Ureter (tissue), 1 donor: ENCODE measurements around the gene METRNL. TPM values are rescaled to one million over a fixed set of nuclear protein-coding genes. Genes with fewer than 3 reads are reported as not detected.

Source experiments
- DNase-seq: peaks from one replicate; pipeline ENCODE4 v3.0.0-alpha.2; 2020; ENCODE audit warnings: low spot score
- total RNA-seq: library from RNA; stranded (reverse); gene quantifications from one replicate; pipeline ENCODE4 v1.2.4, GENCODE V29; 2023
- donor health status: DM: yes; HTN: yes; CAD: no.

Gene METRNL
- total RNA-seq, 1 donor from 2014 or later, result 74.4 TPM

- DNase-seq, result no peak
These were observed 1.1 kb downstream of the METRNL start for GRCh38 chr17:83080579-83080857.

GRCh38 chr17:83080858-83081683 is 1.7 kb downstream of the METRNL start:
- no peak for DNase-seq

GRCh38 chr17:83081684-83082201 is 2.3 kb downstream of the METRNL start:
- DNase-seq, result no peak

- DNase-seq, result no peak
These were observed 3.0 kb downstream of the METRNL start for GRCh38 chr17:83082424-83082823.

DNA sequence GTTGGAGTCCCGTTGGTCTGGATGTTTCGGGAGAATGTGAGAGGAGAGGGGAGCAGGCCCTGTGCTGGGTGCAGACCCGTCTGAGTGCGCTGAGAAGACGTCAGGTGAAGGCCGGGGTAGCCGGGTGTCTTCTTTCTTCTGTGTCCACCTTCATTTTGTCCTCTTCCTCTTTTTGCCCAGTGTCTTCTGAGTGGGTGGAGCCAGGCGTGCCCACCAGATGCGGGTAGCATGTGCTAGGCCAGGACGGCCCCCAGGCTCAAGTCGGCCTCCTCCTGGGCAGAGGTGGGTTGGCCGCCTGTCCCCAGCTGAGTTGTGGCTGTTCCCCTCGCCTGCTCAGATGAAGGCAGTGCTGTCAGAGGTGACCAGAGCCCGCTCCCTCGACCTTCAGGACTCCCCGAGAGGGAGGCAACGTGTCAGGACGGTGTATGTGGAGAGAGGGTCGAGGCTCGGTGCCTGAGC is 3.5 kb downstream of the METRNL start:
- DNase-seq, result no peak

DNA sequence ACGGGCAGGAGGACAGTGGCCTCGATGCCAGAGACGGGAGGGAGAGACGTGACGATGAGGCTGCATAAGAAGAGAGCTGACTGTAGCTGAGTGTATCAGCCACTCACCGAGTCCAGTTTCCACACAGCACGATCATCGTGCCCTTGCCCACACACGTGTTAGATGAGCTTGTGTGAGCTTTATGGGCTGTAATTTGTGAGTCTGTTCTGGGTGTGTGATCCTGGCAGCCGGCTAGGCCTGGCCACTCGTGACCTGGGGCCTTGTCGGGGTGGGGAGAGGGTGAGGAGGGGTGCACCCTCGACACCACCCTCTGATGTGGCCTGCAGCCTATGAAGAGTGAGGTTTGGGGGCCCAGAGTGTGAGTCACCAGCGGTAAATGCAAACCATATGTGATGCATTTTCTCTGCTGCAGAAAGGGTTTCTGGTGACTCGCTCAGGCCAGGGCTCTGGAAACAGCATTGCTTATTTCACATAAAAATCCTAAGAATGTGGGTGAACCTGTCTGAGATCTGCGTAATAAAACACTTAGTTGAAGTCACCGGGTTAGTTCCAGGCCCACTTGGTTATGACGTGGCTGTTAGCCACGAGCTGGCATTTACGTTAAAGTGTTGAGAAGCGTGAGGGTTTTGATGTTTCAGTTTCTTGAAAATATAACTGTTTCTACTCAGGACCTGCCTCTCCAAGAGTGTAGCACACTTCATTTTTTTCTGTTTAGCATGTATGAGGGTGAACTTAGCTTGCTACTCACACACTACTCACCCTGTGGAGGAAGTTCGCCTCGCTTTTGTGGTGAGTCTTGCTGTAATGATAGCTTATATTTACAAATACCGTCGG is 4.2 kb downstream of the METRNL start:
- no peak for DNase-seq

DNA sequence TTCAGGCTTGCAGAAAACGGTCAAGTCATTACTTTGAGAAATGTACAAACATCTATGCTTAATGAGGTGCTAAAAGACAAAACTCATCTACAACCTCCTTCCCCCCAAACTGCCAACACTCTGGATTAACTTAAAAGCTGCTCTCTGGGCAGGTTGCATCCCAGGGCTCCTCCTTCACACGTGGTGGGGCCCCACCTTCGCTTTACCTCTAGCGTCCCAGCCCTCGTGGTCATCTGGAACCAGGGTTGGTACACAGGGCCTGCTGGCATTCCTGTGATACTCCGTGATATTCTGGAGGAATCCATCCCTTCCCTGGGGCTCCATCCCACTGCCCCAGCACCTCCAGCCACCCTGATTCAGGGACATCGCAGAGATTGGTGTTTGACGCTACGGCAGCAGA is 4.8 kb downstream of the METRNL start:
- DNase-seq, result no peak

DNA sequence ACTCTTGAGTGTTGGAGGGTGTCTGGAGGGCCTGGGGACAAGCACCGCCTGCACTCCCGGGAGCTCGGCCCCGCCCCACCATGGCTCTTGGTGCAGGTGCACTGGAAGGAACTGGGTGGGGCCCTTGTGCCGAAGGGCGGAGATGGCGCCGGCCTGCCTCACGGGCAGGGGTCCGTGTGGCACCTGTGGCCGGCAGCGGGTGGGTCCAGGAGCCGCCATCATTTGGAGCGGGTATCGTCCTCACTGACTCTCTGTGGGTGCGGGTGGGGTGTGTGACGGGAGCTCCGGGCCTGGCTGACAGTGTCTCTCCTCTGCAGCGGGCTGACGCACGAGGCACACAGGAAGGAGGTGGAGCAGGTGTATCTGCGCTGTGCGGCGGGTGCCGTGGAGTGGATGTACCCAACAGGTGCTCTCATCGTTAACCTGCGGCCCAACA is 5.2 kb downstream of the METRNL start:
- DNase-seq, result no peak

- no peak for DNase-seq
These were observed 5.7 kb downstream of the METRNL start for GRCh38 chr17:83085103-83085502.

DNA sequence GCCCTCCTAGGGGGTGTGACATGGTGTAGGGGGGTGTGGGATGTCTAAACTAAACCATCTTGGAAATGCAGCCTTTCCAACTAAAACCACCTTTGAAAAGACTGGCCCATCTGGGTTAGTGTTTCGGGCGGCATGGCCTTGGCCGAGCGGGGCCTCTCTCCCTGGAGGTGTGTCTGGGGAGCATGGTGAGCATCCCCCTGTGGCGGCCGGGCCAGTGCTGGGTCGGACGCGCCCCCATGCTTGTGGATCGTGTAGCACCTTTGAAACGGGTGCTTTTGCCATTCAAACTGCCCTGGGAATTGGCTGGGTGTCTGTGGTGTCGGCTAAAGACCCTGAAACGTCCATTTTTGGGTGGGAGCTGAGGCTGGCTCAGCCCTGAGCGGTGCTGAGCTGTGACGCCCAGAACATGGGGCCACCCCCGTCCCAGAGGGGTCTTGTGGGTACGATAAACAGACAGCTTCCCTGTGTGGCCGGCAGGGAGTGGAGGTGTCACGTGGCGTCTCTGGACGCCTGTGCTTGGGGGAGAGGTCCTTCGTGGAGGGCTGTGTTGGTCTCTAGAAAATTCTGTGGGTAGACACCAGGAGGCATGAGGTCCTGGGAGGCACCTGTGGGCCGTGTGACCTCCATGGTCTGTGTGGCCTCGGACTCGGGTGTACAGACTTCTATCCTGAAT is 6.3 kb downstream of the METRNL start:
- no peak for DNase-seq

- DNase-seq, result no peak
These were observed 6.9 kb downstream of the METRNL start for GRCh38 chr17:83086199-83086880.

DNA sequence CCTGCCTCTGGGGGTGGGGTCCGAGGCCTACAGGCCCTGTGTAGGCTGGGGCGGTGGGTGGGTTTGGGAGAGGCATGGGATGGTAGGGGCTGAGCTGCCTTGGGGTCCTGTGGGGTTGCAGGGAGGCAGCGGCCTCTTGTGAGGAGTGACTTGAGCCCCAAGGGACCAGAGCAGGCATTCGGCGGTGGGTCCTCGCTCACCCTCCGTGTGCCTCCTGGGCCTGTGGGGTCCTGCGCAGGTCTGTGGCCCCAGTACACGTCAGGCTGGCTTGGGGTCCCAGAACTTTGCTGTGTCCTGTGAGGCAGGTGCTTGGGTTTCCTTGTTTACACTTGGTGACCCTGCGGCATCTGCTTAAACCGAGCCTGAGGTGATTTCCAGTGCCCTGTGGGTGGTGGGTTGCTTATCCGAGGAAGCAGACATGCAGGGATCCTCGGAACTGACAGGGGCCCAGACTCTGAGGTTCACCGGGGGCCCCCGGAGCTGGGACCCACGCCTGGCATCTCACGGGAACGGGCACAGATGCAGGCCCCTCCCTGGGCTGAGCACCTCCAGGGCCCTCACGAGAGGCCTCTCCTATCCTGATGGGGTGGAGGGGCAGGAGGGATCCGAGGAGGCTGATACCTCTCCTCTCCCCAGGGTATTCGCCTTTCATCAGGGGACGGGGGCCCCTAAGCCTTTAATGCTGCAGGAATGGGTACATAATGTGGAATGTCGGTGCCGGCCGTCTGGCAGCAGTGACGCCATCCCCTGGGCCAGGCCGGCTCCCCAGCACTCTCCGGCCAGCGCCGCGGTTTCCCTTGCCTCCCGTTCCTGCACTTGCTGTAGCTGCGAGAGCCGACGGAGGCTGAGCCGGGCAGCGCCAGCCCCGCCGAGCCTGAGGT is 7.7 kb downstream of the METRNL start:
- DNase-seq, result no peak

GRCh38 chr17:83087788-83088360 is 8.5 kb downstream of the METRNL start:
- DNase-seq, result no peak

DNA sequence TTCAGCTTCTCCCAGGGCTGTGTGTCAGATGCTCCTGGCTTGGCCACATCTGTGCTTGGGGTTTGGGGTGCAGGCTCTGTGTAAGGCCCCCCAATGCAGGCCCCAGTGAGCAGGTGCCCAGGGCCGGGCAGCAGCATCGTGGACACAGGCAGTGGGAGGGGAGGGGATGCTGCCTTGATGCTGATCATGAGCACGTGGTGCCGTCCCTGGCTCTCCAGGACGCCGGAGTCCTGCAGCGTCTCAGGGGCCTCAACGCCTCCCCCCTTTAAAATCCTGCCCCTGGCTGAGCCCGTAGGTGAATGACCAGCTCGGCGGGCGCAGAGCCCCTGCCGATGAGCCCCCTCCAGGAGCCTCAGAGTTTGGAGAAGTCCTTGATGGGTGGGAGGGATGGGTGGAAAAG is 9.0 kb downstream of the METRNL start:
- no peak for DNase-seq

DNA sequence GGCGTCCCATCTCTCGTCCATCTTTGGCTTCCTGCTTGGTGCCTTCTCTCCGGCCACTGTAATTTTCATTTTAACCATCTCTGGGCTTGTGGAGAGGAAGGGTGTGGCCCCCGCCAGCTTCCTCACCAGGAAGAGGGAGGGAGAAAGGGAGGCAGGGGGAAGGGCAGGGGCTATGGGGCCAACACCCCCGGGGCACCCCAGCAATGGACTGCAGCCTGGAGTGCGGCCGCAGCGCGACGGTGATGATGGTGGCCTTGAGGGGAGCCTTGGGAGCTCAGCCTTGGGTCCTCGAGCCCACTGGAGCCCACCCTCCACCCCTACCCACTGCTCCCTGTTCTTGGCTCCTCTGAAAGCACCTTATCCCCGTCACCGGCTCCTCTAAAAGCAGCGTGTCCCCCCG is 9.5 kb downstream of the METRNL start:
- no peak for DNase-seq

DNA sequence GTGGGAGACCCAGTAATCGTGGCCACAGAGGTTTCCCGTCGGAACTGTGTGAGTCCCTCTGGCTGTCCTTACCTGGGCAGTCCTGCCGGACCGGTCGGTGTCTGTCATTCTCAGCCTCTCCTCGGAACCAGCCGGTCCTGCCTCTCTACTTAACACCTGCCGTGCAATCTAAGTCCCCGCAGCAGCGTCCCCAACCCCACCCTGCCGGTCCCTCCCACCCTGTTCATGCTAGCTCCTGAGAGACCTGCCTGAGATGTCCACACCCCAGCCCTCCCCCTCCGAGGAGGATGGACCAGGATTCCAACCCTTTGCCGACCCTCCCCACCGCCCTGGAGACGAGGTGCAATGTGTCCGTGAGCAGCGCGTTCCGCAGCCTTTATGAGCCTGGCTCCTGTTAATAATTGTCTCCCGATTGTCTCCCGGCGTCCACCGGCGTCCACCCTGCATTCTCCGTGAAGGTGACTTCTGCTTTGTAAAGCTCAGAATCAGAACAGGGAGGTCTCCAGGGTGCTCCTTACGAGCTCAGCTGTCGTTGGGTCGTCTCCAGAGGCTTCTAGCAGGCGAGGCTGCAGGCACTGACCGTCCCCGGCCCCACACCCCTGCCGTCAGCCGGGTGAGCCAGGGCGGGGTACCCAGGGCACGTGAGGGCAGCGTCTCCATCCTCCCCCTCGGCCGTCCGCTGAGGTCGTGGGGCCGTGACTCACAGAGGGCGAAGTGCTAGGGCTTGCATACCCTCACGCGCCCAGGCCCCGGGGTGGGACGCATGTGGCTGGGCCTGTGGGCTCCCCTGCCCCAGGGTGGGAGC is 10.1 kb downstream of the METRNL start:
- peak; percentile 84 for DNase-seq

DNA sequence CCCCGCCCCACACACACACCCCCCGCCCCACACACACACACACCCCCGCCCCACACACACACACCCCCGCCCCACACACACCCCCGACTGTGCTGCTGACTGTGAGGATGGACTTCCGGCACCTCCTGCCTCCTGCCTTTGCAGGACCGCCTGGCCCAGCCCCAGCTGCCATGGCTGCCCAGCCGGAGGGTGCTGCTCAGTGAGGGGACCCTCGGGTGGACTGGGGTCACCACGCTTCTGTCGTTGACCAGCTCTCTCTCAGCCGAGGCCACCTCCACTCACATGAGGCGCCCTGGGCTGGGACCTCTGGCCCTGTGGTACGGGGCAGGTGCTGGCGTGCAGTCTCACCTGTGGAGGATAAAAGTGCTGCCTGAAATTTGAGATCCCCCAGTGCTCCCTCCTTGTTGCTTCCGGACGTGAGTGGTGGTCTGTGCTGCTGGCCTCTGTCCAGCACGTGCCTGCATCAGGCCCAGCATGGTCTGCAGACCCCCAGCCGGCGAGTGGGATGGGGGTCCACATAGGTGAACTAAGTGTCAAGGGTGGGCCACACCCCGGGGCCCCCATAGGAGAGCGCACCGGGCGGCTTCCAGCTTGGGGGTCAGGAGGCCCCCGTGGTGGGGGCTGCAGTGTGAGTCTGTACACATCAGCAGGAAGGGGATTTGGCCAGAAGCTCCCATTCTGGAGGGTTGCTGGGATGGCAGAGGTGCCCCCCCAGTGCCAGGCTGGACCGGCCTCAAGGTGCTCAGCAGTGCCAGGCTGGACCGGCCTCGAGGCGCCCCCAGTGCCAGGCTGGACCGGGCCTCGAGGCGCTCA is 11.2 kb downstream of the METRNL start:
- no peak for DNase-seq
